HCT116 (cell line): ENCODE measurements around the gene GTSF1L. TPM values are rescaled to one million over a fixed set of nuclear protein-coding genes. Genes with fewer than 3 reads are reported as not detected.

Experiments used
- ATAC-seq: fragments of 200-7000 bp; cut with Tn5 transposase; 2 replicates; pipeline ENCODE4 v1.9.1; 2020; ENCODE audit warnings: mild to moderate bottlenecking, moderate library complexity
- BruUV-seq: library from RNA; stranded (reverse); fragments of 400-500 nt; replicated peaks from 2 replicates; lab custom pipeline; 2021; lab: Mats Ljungman, UMichigan
- CTCF ChIA-PET: fragments of 300-600 bp; sonication (Branson Sonifier 250); formaldehyde crosslinking; loops from one replicate; lab custom pipeline; 2021; ENCODE audit warnings: antibody characterized with exemption; lab: Charles Lee
- POLR2A ChIA-PET: fragments of 300-600, 350-600 bp; sonication (Branson Sonifier 250); formaldehyde crosslinking; loops from one replicate; lab custom pipeline; 2021; ENCODE audit warnings: antibody characterized with exemption; lab: Charles Lee
- RAD21 ChIA-PET, 2 experiments: fragments of 300-600 bp; sonication (Branson Sonifier 250); formaldehyde crosslinking; loops; one replicate each; lab custom pipeline; 2023; ENCODE audit warnings: low total read pairs in 2 of 2; ENCODE audit not compliant: uncharacterized antibody in 2 of 2, unreplicated experiment in 2 of 2, low non-redundant PET in 1 of 2; lab: Charles Lee
- DNase-seq: peaks from one replicate; pipeline ENCODE4 v3.0.0-alpha.2; 2010; ENCODE audit warnings: low read depth, low spot score
- H2AFZ ChIP-seq: fragments of 200-600 bp; shearing (Covaris generic), sonication (generic); 2 replicates; pipeline ENCODE4 v1.6.1; 2017; ENCODE audit warnings: low read depth, mixed run types, mixed read lengths, antibody characterized with exemption, low read length; ENCODE audit not compliant: poor library complexity, severe bottlenecking
- H3K27ac ChIP-seq: 2 replicates; pipeline ENCODE4 v1.5.1; 2012; ENCODE audit warnings: low read depth, low read length
- H3K27me3 ChIP-seq: fragments of 200-600 bp; sonication (generic); 2 replicates; pipeline ENCODE4 v1.6.1; 2016; ENCODE audit warnings: mixed run types, low read length, mixed read lengths; ENCODE audit not compliant: insufficient read depth
- H3K36me3 ChIP-seq, 2 experiments: fragments of 200-500 bp in 1 of 2; fragments of 200-600 bp in 1 of 2; sonication (Bioruptor generic) in 1 of 2; sonication (generic) in 1 of 2; 2 replicates each; pipeline versions ENCODE4 v1.5.1 to v1.6.1; 2014 to 2016; ENCODE audit warnings: low read length in 2 of 2, inconsistent platforms in 1 of 2, mixed read lengths in 1 of 2, mixed run types in 1 of 2; ENCODE audit not compliant: insufficient read depth in 2 of 2, control insufficient read depth in 1 of 2
- H3K4me1 ChIP-seq, 2 experiments: fragments of 200-600 bp in 1 of 2; sonication (generic) in 1 of 2; 2 replicates each; pipeline versions ENCODE4 v1.5.1 to v1.6.1; 2012 to 2017; ENCODE audit warnings: low read length in 2 of 2, inconsistent platforms in 1 of 2, mild to moderate bottlenecking in 1 of 2, mixed read lengths in 1 of 2, mixed run types in 1 of 2, moderate library complexity in 1 of 2; ENCODE audit not compliant: insufficient read depth in 2 of 2, control insufficient read depth in 1 of 2
- H3K4me2 ChIP-seq: fragments of 200-600 bp; sonication (generic); 2 replicates; pipeline ENCODE4 v1.6.1; 2017; ENCODE audit warnings: mixed run types, low read length, mixed read lengths
- H3K4me3 ChIP-seq, 2 experiments: fragments of 200-600 bp in 1 of 2; sonication (generic) in 1 of 2; replicated peaks in 1 of 2; 2 replicates each; pipeline ENCODE4 v1.5.1; 2011 to 2016; ENCODE audit warnings: low read length in 2 of 2, control low read depth in 1 of 2, low read depth in 1 of 2, mild to moderate bottlenecking in 1 of 2, mixed read lengths in 1 of 2, mixed run types in 1 of 2
- H3K79me2 ChIP-seq: fragments of 200-600 bp; sonication (generic); 2 replicates; pipeline ENCODE4 v1.6.1; 2017; ENCODE audit warnings: mild to moderate bottlenecking, mixed run types, low read length, moderate library complexity, mixed read lengths; ENCODE audit not compliant: insufficient read depth
- H3K9ac ChIP-seq: fragments of 200-600 bp; sonication (generic); 2 replicates; pipeline ENCODE4 v1.6.1; 2016; ENCODE audit warnings: low read length, mixed read lengths
- H3K9me2 ChIP-seq: fragments of 200-600 bp; sonication (generic), shearing (Covaris generic); 2 replicates; pipeline ENCODE4 v1.6.1; 2017; ENCODE audit warnings: mixed run types, mild to moderate bottlenecking, moderate library complexity; ENCODE audit not compliant: insufficient read depth
- H3K9me3 ChIP-seq, 2 experiments: fragments of 200-500 bp in 1 of 2; fragments of 200-600 bp in 1 of 2; sonication (Bioruptor generic) in 1 of 2; sonication (generic) in 1 of 2; 2 replicates each; pipeline ENCODE4 v1.6.1; 2014 to 2017; ENCODE audit warnings: low read length in 2 of 2, mixed read lengths in 2 of 2, inconsistent platforms in 1 of 2, low read depth in 1 of 2, mild to moderate bottlenecking in 1 of 2, mixed run types in 1 of 2, moderate library complexity in 1 of 2; ENCODE audit not compliant: control insufficient read depth in 1 of 2, insufficient read depth in 1 of 2
- H4K20me1 ChIP-seq: fragments of 200-600 bp; sonication (generic), shearing (Covaris generic); 2 replicates; pipeline ENCODE4 v1.6.1; 2017; ENCODE audit warnings: mixed run types, mild to moderate bottlenecking, moderate library complexity; ENCODE audit not compliant: insufficient read depth
- CEBPB ChIP-seq: IDR thresholded peaks from 2 replicates; pipeline ENCODE4 v1.6.1; 2012; ENCODE audit warnings: low read depth
- EZH2 ChIP-seq: fragments of 200-600 bp; sonication (generic); IDR thresholded peaks from 2 replicates; pipeline ENCODE4 v1.6.1; 2017; ENCODE audit warnings: antibody characterized with exemption, mixed run types
- POLR2A ChIP-seq: IDR thresholded peaks from 2 replicates; pipeline ENCODE4 v1.7.0; 2011; ENCODE audit warnings: borderline replicate concordance; ENCODE audit not compliant: insufficient read depth, insufficient read length; ENCODE audit errors: extremely low read depth
- POLR2AphosphoS5 ChIP-seq: IDR thresholded peaks from 2 replicates; pipeline ENCODE4 v1.6.1; 2011; ENCODE audit warnings: mild to moderate bottlenecking, low read depth, low read length, moderate library complexity
- REST ChIP-seq: IDR thresholded peaks from 2 replicates; pipeline ENCODE4 v1.6.1; 2012; ENCODE audit warnings: low read depth
- SIN3A ChIP-seq: IDR thresholded peaks from 2 replicates; pipeline ENCODE4 v1.6.1; 2012; ENCODE audit warnings: low read depth
- SP1 ChIP-seq: IDR thresholded peaks from 2 replicates; pipeline ENCODE4 v1.6.1; 2012; ENCODE audit warnings: low read depth
- SRF ChIP-seq: IDR thresholded peaks from 2 replicates; pipeline ENCODE4 v1.6.1; 2012; ENCODE audit warnings: low read depth
- intact Hi-C: fragments of 100-400 bp; cut with micrococcal nuclease; formaldehyde crosslinking; loops from 2 replicates; pipeline ENCODE4 v1.10.0; 2022
- total RNA-seq: library from RNA; stranded (reverse); gene quantifications from one replicate; pipeline ENCODE4 v1.2.1, GENCODE V29; 2021; ENCODE audit not compliant: unreplicated experiment

The GTSF1L gene
- total RNA-seq, 1 experiment from 2014 or later = not detected

GRCh38 chr20:43721097-43721428 is 5.7 kb downstream of the GTSF1L start:
- TF ChIP-seq CEBPB (no peak), POLR2A (no peak), EZH2 (no peak), REST (no peak)
- Histone ChIP-seq H3K4me1 (no peaks in the 10 kb centered on the region), H3K27ac (no peak overlapping the region), H4K20me1 (no peaks in the 10 kb centered on the region), H3K9ac (no peak overlapping the region), H3K4me2 (no peak overlapping the region), H3K36me3 (0 out of 4 replicates have a peak, but pooled peaks cover under 1 to 5% of the 10 kb centered on the region in 2 experiments), H3K4me3 (no peak overlapping the region), H3K27me3 (no peaks in the 10 kb centered on the region), H3K79me2 (no peaks in the 10 kb centered on the region), H3K9me3 (no peaks in the 10 kb centered on the region), H2AFZ (no peak overlapping the region), H3K9me2 (no peaks in the 10 kb centered on the region)
- intact Hi-C loops = no loop called here
- ChIA-PET RAD21 (no interaction called here), CTCF (no interaction called here), POLR2A (no interaction called here)
- DNase-seq = no peak
- no peak for ATAC-seq
- no TSS peak for BruUV-seq

GRCh38 chr20:43720007-43720406 is 6.8 kb downstream of the GTSF1L start:
- no peak for DNase-seq
- ATAC-seq = no peak
- Histone ChIP-seq H3K27me3 (no peaks in the 10 kb centered on the region), H3K27ac (no peak overlapping the region), H4K20me1 (no peaks in the 10 kb centered on the region), H3K9me3 (no peaks in the 10 kb centered on the region), H3K4me3 (no peak overlapping the region), H3K4me2 (no peak overlapping the region), H3K9ac (no peak overlapping the region)
- RAD21 ChIA-PET = no interaction called here
- POLR2A ChIA-PET = no interaction called here
- intact Hi-C loops = no loop called here
- BruUV-seq = no TSS peak
- TF ChIP-seq SP1 (no peak), EZH2 (no peak), SIN3A (no peak), POLR2AphosphoS5 (no peak), SRF (no peak)
- TF ChIP-seq, all 23 proteins: peak for 0
- CTCF ChIA-PET = no interaction called here
- no peaks in the 10 kb centered on the region for H3K4me1 ChIP-seq
- no peak overlapping the region for H2AFZ ChIP-seq
- H3K36me3 ChIP-seq = peaks cover 7 to 8% of the 10 kb centered on the region in 2 experiments; a peak in 1 of 4 replicates
- no peaks in the 10 kb centered on the region for H3K9me2 ChIP-seq
- H3K79me2 ChIP-seq = no peaks in the 10 kb centered on the region
